Measurements from ENCODE around the gene DRG1.
"Not testable (repeated sequence)": the region's sequence is repeated elsewhere in the genome, so short reads cannot be mapped to it uniquely, and the experiment has no call there.

DRG1 gene, protein sequence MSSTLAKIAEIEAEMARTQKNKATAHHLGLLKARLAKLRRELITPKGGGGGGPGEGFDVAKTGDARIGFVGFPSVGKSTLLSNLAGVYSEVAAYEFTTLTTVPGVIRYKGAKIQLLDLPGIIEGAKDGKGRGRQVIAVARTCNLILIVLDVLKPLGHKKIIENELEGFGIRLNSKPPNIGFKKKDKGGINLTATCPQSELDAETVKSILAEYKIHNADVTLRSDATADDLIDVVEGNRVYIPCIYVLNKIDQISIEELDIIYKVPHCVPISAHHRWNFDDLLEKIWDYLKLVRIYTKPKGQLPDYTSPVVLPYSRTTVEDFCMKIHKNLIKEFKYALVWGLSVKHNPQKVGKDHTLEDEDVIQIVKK

DNA sequence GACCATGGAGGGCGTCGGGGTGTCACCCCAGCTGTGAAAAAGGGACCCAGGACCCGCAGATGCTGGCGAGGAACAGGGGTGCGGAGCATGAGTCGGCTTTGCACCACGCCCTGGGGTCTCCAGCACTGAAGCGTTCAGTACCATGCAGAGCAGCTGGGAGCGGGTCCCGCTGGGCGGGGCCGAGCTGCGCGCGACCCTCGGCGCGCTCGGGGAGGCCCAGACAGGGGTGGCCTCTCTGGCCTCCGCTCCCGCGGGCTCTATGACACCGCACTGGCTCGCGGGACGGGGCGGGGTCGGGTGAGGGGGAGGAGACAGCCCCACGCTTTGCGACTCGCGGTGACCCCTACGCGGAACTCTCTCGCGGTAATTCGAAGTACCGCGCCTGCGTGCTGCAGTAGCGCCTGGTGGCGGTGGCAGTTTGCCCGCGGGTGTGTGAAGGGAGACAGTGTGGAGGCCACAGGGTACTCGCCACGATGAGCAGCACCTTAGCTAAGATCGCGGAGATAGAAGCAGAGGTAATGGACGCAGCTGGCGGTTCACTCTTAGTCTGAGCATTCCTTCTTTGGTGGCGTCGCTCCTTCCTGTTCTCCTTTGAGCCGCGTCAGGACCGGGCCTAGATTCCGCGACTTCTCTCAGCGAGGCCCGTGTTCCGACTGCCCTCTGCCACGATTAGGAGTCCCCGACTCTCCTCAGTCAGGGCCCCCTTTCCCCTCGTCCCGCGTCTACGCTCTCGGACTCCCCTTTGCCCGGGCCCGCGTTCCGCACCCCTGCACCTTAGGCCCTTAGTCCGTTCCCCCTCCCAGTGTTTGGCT, at the start of gene DRG1:
Gene DRG1, plus strand, starts transcription at position 394 of the 812 bp plus-strand sequence. Its CDS starts 80 bp downstream, at position 474.
- DNase-seq: peak; percentile 87

DNA sequence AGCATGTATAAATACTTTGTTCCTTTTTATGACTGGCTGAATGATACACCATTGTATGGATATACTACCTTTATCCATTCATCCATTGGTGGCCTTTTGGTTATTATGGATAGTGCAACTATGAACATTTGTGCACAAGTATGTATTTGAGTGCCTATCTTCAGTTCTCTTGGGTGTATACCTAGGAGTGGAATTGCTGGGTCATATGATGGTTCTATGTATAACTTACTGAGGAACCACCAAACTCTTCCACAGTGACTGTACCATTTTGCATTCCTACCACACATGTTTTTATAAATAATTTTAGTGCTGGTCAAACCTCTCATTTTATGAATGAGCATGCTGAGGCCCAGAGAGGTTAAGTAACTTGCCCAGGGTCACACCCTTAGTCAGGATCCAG, 49.4 kb upstream of the DRG1 start:
- DNase-seq: no peak

DNA sequence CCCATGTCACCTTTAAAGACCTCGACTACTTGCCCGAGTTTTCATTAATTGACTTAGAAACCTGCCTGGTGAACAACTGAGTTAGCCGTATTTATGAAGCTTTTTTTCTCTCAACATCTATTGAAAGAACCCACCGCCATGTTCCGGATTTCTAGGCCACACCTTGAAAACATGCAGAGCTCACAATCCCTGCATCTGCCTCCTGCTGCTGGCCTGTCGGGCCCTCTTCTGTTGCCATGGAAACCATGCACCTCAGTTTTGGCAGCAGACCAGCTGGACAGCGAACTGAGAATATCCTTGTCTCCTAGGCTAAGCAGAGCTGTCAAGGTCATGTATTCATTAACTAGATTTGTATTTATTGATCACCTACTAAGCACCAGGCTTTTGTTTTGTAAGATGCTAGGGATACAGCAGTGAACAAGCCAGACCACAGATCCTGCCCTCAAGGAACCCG, 49.0 kb upstream of the DRG1 start:
- DNase-seq: no peak

DNA sequence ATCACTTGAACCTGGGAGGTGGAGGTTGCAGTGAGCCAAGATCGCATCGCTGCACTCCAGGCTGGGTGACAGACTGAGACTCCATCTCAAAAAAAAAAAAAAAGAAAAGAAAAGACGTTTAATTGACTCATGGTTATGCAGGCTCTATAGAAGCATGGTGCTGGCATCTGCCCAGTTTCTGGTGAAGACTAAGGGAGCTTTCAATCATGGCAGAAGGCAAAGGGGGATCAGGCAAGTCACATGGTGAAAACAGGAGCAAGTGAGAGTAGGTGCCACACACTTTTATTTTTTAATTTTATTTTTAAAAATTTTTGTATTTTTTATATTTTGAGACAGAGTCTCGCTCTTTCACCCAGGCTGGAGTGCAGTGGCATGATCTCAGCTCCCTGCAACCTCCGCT, 44.9 kb upstream of the DRG1 start:
- DNase-seq: no peak

DNA sequence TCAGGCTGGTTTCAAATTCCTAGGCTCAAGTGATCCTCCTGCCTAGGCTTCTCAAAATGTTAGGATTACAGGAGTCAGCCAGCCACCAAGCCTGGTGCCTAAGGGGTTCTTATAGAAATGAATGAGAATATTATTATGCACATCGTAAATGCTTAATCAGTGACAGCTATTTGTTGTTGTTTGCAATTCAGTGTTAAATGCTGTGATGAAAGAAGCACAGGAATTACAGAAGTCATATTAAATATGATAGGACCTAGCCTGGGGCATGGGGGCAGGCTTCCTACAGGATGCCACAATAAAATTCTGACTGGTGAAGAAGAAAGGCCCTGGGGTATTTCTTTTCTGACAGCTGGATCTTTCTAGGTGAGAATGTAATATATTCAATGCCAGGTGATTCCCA, 39.4 kb upstream of the DRG1 start:
- no peak for DNase-seq

DNA sequence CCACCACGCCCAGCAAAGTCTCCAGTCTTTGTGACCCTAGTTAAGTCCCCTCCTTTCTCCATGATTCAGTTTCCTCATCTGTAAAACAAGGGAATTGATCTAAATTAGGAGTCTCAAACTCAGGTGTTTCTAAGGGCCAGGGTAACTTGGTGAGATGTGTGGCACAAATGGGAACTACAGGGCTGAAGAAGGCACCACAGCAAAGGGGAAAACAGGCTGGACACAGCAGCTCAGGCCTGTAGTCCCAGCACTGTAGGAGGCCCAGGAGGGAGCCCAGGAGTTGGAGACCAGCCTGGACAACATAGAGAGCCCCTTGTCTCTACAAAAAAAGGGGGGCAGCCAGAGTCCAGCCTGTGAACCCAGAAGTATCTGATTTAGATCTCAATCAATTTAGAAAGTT, 37.7 kb upstream of the DRG1 start:
- DNase-seq: no peak

DNA sequence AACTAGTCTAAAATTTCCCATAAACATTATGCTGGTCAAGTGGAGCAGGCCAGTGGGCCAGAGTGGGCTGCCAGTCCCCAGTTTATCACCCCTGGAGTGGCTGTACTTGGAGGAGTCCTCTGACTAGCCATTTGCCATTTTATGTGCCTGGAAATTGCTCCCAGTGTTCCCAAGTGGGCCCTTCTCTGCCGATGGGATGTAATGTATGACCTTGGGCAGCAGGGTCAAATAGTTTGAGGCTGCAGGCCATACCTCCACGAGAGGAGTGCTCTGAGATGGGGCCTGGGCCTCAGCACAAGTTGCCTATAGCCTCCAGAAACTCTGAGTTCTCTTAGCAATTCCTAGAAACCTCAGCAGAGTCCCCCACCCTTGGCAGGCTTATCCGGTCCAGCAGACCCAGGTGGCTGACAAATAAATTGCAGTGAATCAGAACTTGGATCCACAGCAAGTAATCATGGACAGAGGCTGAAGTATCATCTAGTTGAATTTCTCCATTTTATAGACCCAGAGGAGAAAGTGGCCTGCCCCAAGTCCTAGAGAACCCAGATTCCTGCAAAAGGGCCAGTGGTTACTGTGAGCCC, 35.4 kb upstream of the DRG1 start:
- no peak for DNase-seq

DNA sequence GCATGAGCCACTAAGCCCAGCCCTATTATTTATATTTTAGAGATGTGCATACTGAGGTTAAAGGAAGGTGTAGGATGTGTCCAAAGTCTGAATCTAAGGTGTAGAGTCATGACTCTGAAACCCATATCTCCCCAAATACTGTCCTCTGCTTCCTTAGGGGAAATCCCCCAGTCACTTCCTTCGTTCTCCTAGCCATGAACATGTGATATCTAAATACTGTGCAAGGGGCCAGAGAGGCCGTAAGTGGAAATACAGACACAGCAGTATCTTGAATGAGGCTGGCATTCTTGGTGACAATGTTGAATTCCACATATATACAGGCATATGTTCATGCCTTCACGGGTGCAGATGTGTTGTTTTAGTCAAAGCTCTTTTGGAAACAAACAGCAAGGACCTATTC, 32.0 kb upstream of the DRG1 start:
- no peak for DNase-seq

DNA sequence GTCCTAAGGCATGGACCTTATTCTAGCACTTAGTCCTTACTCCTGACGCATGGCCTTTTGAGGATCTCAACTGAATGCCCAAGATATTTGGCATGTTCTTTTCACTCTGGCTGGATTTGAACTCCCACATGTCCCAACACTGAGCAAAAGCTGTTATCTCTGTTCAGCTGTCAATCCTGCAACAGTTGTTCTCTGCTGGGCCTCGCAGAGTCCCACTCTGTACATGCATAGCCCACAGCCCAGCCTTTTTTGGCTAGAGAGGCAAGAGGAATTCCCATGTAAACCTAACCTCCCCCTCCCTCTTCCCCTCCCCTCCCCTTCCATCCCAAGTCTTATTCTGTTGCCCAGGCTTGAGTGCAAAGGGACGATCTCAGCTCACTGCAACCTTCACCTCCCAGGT, 21.8 kb upstream of the DRG1 start:
- DNase-seq: no peak

DNA sequence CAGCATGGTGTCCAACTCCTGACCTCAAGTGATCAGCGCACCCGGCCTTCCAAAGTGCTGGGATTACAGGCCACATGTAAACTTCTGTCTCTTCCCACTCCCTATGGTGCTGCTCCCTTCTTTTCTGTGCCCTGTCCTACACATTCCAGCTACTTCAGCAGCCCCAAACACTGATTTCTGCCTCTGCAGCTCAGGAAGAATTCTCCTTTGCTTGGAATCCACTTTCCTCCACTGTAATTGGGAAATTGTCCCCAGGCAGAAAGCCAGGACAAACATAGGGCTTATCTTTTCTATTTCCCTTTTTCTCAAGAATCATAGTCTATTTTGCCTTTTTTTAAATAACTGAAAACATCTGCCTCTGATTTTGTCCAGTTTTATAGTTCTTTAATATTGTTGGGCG, 21.3 kb upstream of the DRG1 start:
- no peak for DNase-seq

DNA sequence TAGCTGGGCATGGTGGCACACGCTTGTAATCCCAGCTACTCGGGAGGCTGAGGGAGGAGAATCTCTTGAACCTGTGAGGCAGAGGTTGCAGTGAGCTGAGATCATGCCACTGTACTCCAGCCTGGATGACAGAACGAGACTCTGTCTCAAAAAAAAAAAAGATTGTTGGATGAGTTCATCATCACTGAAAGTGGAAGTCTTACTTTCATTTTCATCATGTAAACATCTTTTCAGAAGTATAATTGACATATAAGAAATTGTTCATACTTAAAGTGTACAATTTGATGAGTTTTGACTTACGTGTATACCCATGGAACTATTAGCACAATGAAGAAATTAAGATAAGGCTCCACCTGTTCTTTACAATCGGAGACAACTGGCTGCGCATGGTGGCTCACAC, 20.8 kb upstream of the DRG1 start:
- DNase-seq: not testable (repeated sequence)

DNA sequence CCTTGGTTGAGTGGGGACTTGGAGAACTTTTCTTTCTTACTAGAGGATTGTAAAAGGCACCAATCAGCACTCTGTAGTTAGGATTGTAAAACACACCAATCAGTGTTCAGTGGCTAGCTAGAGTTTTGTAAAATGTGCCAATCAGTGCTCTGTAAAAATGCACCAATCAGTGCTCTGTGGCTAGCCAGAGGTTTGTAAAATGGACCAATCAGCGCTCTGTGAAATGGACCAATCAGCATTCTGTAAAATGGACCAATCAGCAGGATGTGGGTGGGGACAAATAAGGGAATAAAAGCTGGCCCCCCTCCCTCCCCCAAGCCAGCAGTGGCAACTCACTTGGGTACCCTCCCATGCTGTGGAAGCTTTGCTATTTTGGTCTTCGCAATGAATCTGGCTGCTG, 5.5 kb upstream of the DRG1 start:
- DNase-seq: no peak

DNA sequence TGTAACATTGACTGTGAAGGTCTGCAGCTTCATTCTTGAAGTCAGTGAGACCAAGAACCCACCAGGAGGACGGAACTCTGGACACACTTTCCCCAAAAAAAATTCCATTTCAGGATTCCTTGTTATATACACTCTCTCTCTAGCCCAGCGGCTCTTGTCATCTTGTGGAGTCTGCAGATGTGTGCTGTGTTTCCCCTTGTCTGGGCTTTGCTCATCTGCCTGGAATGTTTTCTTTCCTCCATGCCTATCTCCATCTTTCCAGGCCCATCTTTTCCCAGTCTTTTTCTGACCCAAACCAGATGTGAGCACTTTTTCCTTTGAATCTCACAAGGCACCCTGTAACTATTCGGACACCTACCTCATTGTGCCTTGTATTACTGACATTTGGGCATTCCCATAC, 5.1 kb upstream of the DRG1 start:
- no peak for DNase-seq

DNA sequence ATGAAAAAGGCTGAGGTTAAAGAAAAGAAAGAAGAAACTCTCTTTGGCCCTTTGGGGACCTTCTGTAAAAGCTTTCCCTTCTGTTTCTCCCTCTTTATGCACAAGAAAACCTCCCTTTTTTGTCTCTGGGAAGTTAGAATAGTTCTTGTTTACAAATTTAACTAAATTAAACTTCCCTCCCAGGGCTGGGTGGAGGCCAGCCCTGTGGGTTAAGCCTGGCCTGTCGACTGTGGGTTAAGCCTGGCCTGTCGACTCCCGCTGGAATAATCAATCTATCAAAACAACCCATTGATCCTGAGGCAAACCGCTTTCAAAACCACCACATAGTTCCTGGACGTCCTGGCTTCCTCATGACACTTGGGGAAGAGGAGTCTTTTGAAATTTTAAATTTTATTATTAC, 1.2 kb upstream of the DRG1 start:
- no peak for DNase-seq

DNA sequence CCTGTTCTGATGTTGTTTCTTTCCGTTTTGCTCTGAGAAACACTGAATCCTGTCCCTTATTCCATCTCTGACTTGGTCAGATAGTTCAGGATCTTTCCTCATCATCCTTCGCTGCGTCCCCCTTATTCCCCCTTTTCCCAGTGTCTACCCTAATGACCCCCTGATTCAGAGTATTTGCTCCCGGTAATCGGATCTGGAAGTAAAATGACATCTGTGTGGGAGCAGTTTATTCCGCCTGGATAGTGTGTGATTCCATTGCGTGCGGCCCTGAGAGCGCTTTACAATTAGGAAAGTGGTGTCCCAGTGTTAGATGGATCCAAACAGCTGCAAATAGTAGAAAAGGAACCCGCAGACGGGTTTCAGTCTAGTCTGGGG, 606 bp downstream of the DRG1 start:
- no peak for DNase-seq

DNA sequence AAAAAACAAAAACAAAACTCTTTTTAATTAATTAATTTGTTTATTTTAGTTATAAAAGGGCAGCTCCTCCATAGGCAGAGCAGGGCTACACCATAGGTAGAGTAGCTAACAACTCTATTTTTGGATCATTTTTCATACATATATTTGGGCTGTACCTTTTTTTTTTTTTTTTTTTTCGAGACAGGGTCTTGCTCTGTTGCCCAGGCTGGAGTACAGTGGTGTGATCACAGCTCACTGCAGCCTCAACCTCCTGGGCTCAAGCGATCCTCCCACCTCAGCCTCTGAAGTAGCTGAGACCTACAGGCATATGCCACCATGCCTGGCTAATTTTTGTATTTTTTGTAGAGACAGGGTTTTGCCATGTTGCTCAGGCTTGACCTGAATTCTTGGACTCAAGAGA, 2.9 kb downstream of the DRG1 start:
- DNase-seq: not testable (repeated sequence)

DNA sequence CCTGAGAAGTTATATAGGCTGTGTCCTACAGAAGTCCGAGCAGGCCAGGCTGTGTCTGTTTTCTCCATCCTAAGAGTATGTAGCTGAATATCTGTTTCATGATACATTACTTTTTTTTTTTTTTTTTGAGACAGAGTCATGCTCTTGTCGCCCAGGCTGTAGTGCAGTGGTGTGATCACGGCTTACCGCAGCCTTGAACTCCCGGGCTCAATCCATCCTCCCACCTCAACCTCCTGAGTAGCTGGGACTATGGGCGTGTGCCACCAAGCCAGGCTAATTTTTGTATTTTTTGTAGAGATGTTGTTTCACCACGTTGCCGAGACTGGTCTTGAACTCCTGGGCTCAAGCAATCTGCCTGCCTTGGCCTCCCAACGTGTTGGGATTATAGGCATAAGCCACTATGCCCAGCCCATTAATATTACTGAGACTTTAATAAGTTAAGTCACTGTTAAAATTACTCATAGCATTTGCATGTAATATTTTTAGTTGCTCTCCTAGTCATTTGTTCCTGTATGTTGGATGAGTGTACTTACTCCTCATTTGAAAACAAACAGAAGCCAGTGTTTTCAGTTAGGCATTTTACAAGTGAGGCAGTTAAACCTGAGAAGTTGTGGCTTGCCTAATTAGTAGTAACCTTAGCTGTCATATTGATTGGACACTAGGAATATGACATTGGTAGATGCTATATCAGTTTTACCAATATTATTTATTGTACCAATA, 26.1 kb downstream of the DRG1 start:
- no peak for DNase-seq

DNA sequence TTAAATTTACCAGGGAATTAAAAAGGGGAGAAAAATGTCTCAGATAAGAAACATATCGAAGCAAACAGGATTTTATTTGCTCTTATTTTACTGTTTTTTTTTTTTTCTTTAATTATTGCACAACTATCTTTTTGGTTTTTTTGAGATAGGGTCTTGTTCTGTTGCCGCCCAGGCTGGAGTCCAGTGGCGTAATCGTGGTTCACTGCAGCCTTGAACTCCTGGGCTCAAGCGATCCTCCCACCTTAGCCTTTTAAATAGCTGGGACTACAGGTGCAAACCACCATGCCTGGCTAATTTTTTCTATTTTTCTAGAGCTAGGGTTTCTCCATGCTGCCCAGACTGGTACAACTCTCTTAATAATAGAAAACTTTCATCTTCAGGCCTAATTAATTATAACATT, 32.5 kb downstream of the DRG1 start:
- DNase-seq: no peak

DNA sequence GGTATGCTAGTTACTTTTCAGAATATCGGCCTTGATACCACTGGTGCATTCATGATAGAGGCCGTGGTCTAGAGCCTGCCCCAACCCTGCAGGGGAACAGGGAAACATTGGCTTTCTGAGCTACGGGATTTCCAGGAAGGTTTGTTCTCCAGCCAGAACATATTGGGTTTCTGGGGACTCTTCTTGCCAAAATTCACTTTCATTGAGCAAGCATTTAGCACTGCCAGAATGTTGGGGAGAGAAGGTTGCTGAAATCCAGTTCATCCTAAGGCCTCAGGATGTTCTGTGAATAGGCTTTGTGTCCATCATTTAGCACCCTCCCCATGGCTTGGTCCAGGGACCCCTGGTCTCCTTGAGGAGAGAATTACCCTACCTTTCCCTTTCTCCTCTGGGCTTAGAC, 36.7 kb downstream of the DRG1 start:
- DNase-seq: no peak

DNA sequence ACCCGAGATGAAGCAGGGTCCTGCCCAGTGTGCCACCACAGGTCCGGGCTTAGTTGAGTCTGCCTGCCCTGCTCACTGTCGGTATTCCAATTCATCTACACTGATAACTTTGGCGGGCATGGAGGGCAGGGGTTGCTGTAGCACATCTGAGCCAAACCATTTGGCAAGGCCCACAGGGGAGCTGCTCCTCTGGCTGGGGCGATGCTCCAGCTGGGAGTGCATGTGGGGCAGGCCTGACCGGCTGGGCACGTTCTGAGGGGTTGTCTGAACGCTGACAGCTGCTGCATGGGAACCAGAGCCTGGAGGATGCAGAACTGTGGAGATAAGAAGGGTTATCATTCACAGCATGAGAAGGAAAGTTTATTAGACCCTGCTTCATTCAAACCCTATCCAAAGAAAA, 40.4 kb downstream of the DRG1 start:
- no peak for DNase-seq

DNA sequence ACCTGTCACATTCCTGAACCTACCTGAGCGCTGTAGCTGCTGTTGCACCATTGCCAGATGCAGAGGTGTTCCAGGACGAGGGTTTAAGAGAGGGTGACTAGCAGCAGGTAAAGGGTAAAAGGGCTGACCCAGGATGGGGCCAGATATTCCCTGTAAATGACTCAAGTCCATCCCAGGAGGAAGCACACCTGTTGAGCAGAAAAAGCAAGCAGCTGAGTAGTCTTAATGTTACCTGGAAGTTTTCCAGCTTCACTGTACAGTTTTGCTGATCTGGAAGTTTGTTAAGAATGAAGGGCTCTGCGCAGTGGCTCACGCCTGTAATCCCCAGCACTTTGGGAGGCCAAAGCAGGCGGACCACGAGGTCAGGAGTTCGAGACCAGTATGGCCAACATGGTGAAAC, 41.3 kb downstream of the DRG1 start:
- DNase-seq: no peak

DNA sequence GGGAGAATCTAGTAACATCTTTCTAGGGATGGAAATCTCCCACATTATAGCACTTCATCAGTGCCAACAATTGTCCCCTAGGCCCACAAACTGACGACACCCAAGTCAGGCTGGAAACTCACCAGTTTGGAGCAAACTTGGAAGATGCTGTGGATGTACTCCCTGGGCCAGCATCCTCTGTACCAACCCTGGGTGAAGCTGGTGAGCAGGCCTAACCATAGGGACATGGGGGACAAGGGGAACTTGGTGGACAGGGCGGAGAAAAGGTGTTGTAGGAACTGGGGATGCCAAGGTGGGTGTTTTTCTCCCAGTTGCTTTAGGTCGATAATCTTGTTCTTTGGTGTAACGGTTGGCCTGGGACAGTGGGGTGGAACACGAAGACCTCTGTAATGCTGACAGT, 42.2 kb downstream of the DRG1 start:
- no peak for DNase-seq

DNA sequence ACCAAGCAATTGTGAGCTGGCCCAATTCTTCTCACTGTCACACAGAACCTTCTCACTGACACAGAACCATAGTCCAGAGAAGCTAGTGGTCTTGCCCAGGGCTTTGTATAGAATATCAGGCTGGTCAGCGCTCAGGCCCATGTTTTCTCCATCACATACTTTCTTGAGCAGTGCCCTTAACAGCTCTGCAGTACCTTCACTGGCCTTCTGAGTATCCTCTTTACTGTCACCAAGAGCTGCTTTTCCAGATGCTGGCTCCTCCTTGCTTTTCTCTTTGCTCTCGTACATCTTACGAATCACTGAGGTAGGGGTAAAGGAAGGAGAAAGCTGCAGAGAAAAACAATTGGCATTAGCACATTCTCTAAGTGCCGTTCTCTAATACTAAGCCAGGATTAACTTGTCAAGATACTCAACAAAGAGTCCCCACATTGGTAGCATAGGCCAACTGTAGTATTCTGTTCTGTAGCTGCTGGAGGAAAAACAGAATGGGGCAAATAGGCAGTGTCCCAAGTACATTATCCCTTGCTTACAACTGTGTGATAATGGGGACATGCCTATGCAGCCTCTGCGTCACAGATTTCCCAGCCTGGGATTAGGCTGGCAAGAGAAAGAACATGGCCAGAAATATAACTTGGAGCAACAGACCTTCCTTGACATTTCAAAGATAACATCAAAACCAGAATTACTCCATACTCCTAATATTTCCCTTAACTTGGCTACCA, 43.5 kb downstream of the DRG1 start:
- no peak for DNase-seq
